SJSA1 (cell line): ENCODE measurements around the gene DTNA. TPM values are rescaled to one million over a fixed set of nuclear protein-coding genes. Genes with fewer than 3 reads are reported as not detected.

Experiments used
- DNase-seq, 2 experiments: peaks; one replicate each; pipeline ENCODE4 v3.0.0-alpha.2; 2015 to 2020; ENCODE audit warnings: low spot score in 2 of 2, low read depth in 1 of 2
- H3K27ac ChIP-seq: fragments of 250-450 bp; sonication (Bioruptor Pico); 2 replicates; pipeline ENCODE4 v1.5.1; 2020; ENCODE audit warnings: mild to moderate bottlenecking, moderate library complexity
- H3K27me3 ChIP-seq: fragments of 250-450 bp; sonication (Bioruptor Pico); replicated peaks from 2 replicates; pipeline ENCODE4 v1.5.1; 2020; ENCODE audit warnings: mild to moderate bottlenecking, moderate library complexity
- H3K36me3 ChIP-seq: fragments of 250-450 bp; sonication (Bioruptor Pico); 2 replicates; pipeline ENCODE4 v1.5.1; 2020; ENCODE audit warnings: mild to moderate bottlenecking
- H3K4me1 ChIP-seq: fragments of 250-450 bp; sonication (Bioruptor Pico); replicated peaks from 2 replicates; pipeline ENCODE4 v1.6.1; 2021; ENCODE audit warnings: mild to moderate bottlenecking
- H3K4me3 ChIP-seq: fragments of 250-450 bp; sonication (Bioruptor Pico); 2 replicates; pipeline ENCODE4 v1.5.1; 2020; ENCODE audit warnings: mild to moderate bottlenecking
- H3K9me3 ChIP-seq: fragments of 250-450 bp; sonication (Bioruptor Pico); replicated peaks from 2 replicates; pipeline ENCODE4 v1.5.1; 2020; ENCODE audit warnings: mild to moderate bottlenecking
- total RNA-seq: library from RNA; depleted of rRNA; stranded (reverse); fragments of >200 nt; shearing (Covaris generic); gene quantifications from 2 replicates; pipeline ENCODE4 v1.2.3, GENCODE V29; 2014

Gene DTNA
- total RNA-seq, 1 experiment from 2014 or later: 5.8 TPM

GRCh38 chr18:34758378-34758948 lies 48.4 kb downstream of the DTNA start:
- Histone ChIP-seq H3K27ac (no peak overlapping the region), H3K9me3 (no peaks in the 10 kb centered on the region), H3K4me1 (no peaks in the 10 kb centered on the region), H3K4me3 (no peak overlapping the region), H3K27me3 (no peaks in the 10 kb centered on the region), H3K36me3 (no peaks in the 10 kb centered on the region)
- no peak for DNase-seq

GRCh38 chr18:34760444-34760843 lies 50.3 kb downstream of the DTNA start:
- Histone ChIP-seq H3K36me3 (no peaks in the 10 kb centered on the region), H3K4me1 (no peaks in the 10 kb centered on the region), H3K27me3 (no peaks in the 10 kb centered on the region), H3K27ac (no peak overlapping the region), H3K4me3 (no peak overlapping the region), H3K9me3 (no peaks in the 10 kb centered on the region)
- DNase-seq: no peak

- Histone ChIP-seq H3K27ac (no peak overlapping the region), H3K4me1 (peaks cover 28% of the 10 kb centered on the region), H3K27me3 (no peaks in the 10 kb centered on the region), H3K4me3 (no peak overlapping the region), H3K9me3 (no peaks in the 10 kb centered on the region), H3K36me3 (no peaks in the 10 kb centered on the region)
- DNase-seq: no peak
These were observed 54.4 kb downstream of the DTNA start for GRCh38 chr18:34764451-34764850.

- H3K4me1 ChIP-seq: peaks cover 41% of the 10 kb centered on the region
- no peak overlapping the region for H3K4me3 ChIP-seq
- H3K27ac ChIP-seq: peak overlapping the region; percentile 92
- no peaks in the 10 kb centered on the region for H3K36me3 ChIP-seq
- H3K27me3 ChIP-seq: no peaks in the 10 kb centered on the region
- DNase-seq: peak; percentile 58 to 69
- H3K9me3 ChIP-seq: no peaks in the 10 kb centered on the region
These were observed 57.5 kb downstream of the DTNA start for GRCh38 chr18:34767601-34768027.

- no peaks in the 10 kb centered on the region for H3K36me3 ChIP-seq
- DNase-seq: no peak
- H3K9me3 ChIP-seq: no peaks in the 10 kb centered on the region
- H3K4me1 ChIP-seq: peaks cover 56% of the 10 kb centered on the region
- peak overlapping the region; percentile 79 for H3K27ac ChIP-seq
- no peaks in the 10 kb centered on the region for H3K27me3 ChIP-seq
- H3K4me3 ChIP-seq: no peak overlapping the region
These were observed 61.9 kb downstream of the DTNA start for GRCh38 chr18:34771958-34772357.

GRCh38 chr18:34772887-34773286 lies 62.8 kb downstream of the DTNA start:
- Histone ChIP-seq H3K27ac (peak overlapping the region; percentile 79), H3K4me3 (no peak overlapping the region), H3K36me3 (no peaks in the 10 kb centered on the region), H3K9me3 (no peaks in the 10 kb centered on the region), H3K4me1 (peaks cover 47% of the 10 kb centered on the region), H3K27me3 (no peaks in the 10 kb centered on the region)
- peak in 1 of 2 experiments; percentile 51 for DNase-seq

GRCh38 chr18:34773378-34773777 lies 63.3 kb downstream of the DTNA start:
- no peaks in the 10 kb centered on the region for H3K9me3 ChIP-seq
- peaks cover 42% of the 10 kb centered on the region for H3K4me1 ChIP-seq
- no peaks in the 10 kb centered on the region for H3K27me3 ChIP-seq
- no peak overlapping the region for H3K4me3 ChIP-seq
- no peaks in the 10 kb centered on the region for H3K36me3 ChIP-seq
- peak overlapping the region; percentile 79 for H3K27ac ChIP-seq
- DNase-seq: peak; percentile 54 to 83

- DNase-seq: peak; percentile 53 to 55
- peaks cover 34% of the 10 kb centered on the region for H3K4me1 ChIP-seq
- H3K27ac ChIP-seq: peak overlapping the region; percentile 79
- H3K4me3 ChIP-seq: no peak overlapping the region
- no peaks in the 10 kb centered on the region for H3K9me3 ChIP-seq
- H3K27me3 ChIP-seq: no peaks in the 10 kb centered on the region
- H3K36me3 ChIP-seq: no peaks in the 10 kb centered on the region
These were observed 64.1 kb downstream of the DTNA start for GRCh38 chr18:34773961-34774766.

- no peaks in the 10 kb centered on the region for H3K36me3 ChIP-seq
- no peak overlapping the region for H3K27ac ChIP-seq
- H3K9me3 ChIP-seq: no peaks in the 10 kb centered on the region
- no peaks in the 10 kb centered on the region for H3K27me3 ChIP-seq
- H3K4me3 ChIP-seq: no peak overlapping the region
- H3K4me1 ChIP-seq: peaks cover 32% of the 10 kb centered on the region
- no peak for DNase-seq
These were observed 65.4 kb downstream of the DTNA start for GRCh38 chr18:34775461-34775860.

GRCh38 chr18:34779112-34779511 lies 69.0 kb downstream of the DTNA start:
- no peak overlapping the region for H3K4me3 ChIP-seq
- H3K27me3 ChIP-seq: no peaks in the 10 kb centered on the region
- no peaks in the 10 kb centered on the region for H3K36me3 ChIP-seq
- H3K27ac ChIP-seq: no peak overlapping the region
- H3K9me3 ChIP-seq: no peaks in the 10 kb centered on the region
- peaks cover 9% of the 10 kb centered on the region for H3K4me1 ChIP-seq
- no peak for DNase-seq

- Histone ChIP-seq H3K36me3 (no peaks in the 10 kb centered on the region), H3K27me3 (no peaks in the 10 kb centered on the region), H3K9me3 (no peaks in the 10 kb centered on the region), H3K4me1 (peaks cover 4% of the 10 kb centered on the region; the same call in 1 of the 2 replicates), H3K27ac (no peak overlapping the region), H3K4me3 (no peak overlapping the region)
- no peak for DNase-seq
These were observed 70.8 kb downstream of the DTNA start for GRCh38 chr18:34780856-34781255.

- no peak overlapping the region for H3K27ac ChIP-seq
These were observed 73.4 kb downstream of the DTNA start for GRCh38 chr18:34783501-34783900.

GRCh38 chr18:34786162-34786741 lies 76.2 kb downstream of the DTNA start:
- Histone ChIP-seq H3K36me3 (no peaks in the 10 kb centered on the region), H3K9me3 (no peaks in the 10 kb centered on the region), H3K4me1 (peaks cover 7% of the 10 kb centered on the region; the same call in 1 of the 2 replicates), H3K27ac (no peak overlapping the region), H3K4me3 (no peak overlapping the region), H3K27me3 (no peaks in the 10 kb centered on the region)
- DNase-seq: no peak

More at GRCh38 chr18:34783501-34783900, 73.4 kb downstream of the DTNA start:
- Histone ChIP-seq H3K27me3 (no peaks in the 10 kb centered on the region), H3K36me3 (no peaks in the 10 kb centered on the region), H3K9me3 (no peaks in the 10 kb centered on the region), H3K4me1 (peaks cover 4% of the 10 kb centered on the region; the same call in 1 of the 2 replicates), H3K4me3 (no peak overlapping the region)
- DNase-seq: no peak

GRCh38 chr18:34787931-34788532 lies 77.9 kb downstream of the DTNA start:
- Histone ChIP-seq H3K27me3 (no peaks in the 10 kb centered on the region), H3K27ac (no peak overlapping the region), H3K9me3 (no peaks in the 10 kb centered on the region), H3K4me1 (peaks cover 7% of the 10 kb centered on the region; the same call in 1 of the 2 replicates), H3K4me3 (no peak overlapping the region), H3K36me3 (no peaks in the 10 kb centered on the region)
- peak in 1 of 2 experiments; percentile 45 for DNase-seq
